Mononuclear cell (primary cell): ENCODE results near the gene SNCA. TPM values are rescaled to one million over a fixed set of nuclear protein-coding genes. Genes with fewer than 3 reads are reported as not detected.

ENCODE experiments used
- H3K27me3 ChIP-seq: 2 replicates; pipeline ENCODE4 v1.6.0; 2011; ENCODE audit warnings: low read length, control low read depth; ENCODE audit not compliant: insufficient read depth
- H3K4me1 ChIP-seq: 2 replicates; pipeline ENCODE4 v1.5.1; 2011; ENCODE audit warnings: mild to moderate bottlenecking, low read length, control low read depth; ENCODE audit not compliant: insufficient read depth
- H3K4me3 ChIP-seq: 2 replicates; pipeline ENCODE4 v1.5.1; 2011; ENCODE audit warnings: mild to moderate bottlenecking, low read length, moderate library complexity
- H3K9me3 ChIP-seq: 2 replicates; pipeline ENCODE4 v1.5.1; 2011; ENCODE audit warnings: low read depth, mild to moderate bottlenecking, control low read depth, low read length
- total RNA-seq: library from RNA; depleted of rRNA; stranded (reverse); fragments of >200 nt; gene quantifications from one replicate; pipeline ENCODE4 v1.2.3, GENCODE V29; 2012

Gene SNCA
- total RNA-seq, 1 donor: 15.1 TPM

GRCh38 chr4:89674876-89675459 is 162.0 kb downstream of the SNCA start:
- Histone ChIP-seq H3K4me3 (no peak overlapping the region), H3K9me3 (no peaks in the 10 kb centered on the region), H3K27me3 (no peaks in the 10 kb centered on the region), H3K4me1 (no peaks in the 10 kb centered on the region)

Other genes with a start within 250 kb of the SNCA start
- gene MMRN1, start 57.7 kb upstream of the SNCA start, total RNA-seq: 8.1 TPM